Measurements from ENCODE around the gene GIMAP5. TPM values are rescaled to one million over a fixed set of nuclear protein-coding genes. Genes with fewer than 3 reads are reported as not detected.

Gene GIMAP5
- total and polyA plus RNA-seq, 2 donors (not counting 3 experiments of a cell fraction or from before 2014, with no cell fraction given), result 0.44 to 18.9 TPM

DNA sequence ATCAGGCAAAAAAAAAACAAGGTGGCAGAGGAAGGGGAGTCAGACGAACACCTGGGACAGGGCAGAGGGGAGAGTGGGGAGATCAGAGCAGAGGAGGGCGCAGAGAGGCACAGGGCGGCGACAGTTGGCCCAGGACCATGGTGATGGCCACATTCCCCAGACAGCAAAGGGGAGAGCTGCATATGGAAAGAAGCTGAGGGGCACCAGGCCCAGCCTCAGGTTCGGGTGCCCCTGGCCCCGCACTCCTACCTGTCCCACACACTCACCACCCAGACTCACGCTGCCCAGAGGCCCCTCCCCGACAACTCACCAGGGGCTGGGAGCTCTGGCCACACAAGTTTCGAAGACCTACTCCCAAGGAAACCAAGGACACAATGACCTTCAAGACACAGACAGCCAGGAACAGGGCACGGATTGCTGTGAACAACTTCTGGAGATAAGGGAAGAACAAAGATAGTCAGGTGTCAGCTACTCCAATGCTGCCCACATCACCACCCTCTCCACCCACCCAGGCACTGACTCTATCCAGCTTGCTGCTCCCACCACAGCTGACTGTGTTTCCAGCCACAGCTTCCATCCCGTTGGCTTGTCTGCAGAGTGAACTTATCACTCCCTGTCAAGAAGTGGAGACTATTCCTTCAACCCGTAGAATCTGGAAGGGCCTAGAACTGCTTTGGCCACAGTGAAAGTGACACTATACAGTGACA, 54.7 kb downstream of the GIMAP5 start:
- no peak for DNase-seq (ENCODE audit: low read depth, low spot score)
- POLR2A ChIA-PET, result no interaction called here

More for the DNA sequence above, 54.7 kb downstream of the GIMAP5 start:
- no peaks in the 10 kb centered on the region for H3K9me3 ChIP-seq (replicated peaks; ENCODE audit: control insufficient read depth, insufficient read depth, low read length)
- H3K27me3 ChIP-seq (ENCODE audit: control insufficient read depth in 2 of 2, insufficient read depth in 2 of 2, low read length in 2 of 2), result peaks cover 9 to 21% of the 10 kb centered on the region in 2 experiments
- no peak overlapping the region for H2AFZ ChIP-seq (ENCODE audit: low read depth, low read length)
- no peak overlapping the region for H3K9ac ChIP-seq (replicated peaks; ENCODE audit: extremely low read depth, insufficient read depth, low read length)
- H3K4me2 ChIP-seq (ENCODE audit: insufficient read depth, low read length), result no peak overlapping the region
- no peaks in the 10 kb centered on the region for H3K36me3 ChIP-seq (ENCODE audit: control insufficient read depth in 2 of 2, extremely low read depth in 1 of 2, insufficient read depth in 2 of 2, low read length in 2 of 2)
- CTCF ChIA-PET, result interaction anchor here (1.2 kb wide), 1 partner anchor 13 kb away, joined by 4 read pairs; no protein-coding TSS in a partner anchor
- no peaks in the 10 kb centered on the region for H3K4me1 ChIP-seq (ENCODE audit: control insufficient read depth, extremely low read depth, insufficient read depth, low read length)
- no peaks in the 10 kb centered on the region for H3K9me1 ChIP-seq (replicated peaks; ENCODE audit: control insufficient read depth, extremely low read depth, insufficient read depth, low read length)
- H3K79me2 ChIP-seq (ENCODE audit: control insufficient read depth, insufficient read depth, low read length), result no peaks in the 10 kb centered on the region
- BruUV-seq (replicated peaks), result no TSS peak
- intact Hi-C loops (cut with micrococcal nuclease) (no loop called here), dilution Hi-C loops (cut with MboI; ENCODE audit: extremely low pct_ligation_motif_present, low sequenced_read_pairs) (no loop called here)
- no peak for FAIRE-seq
- no peaks in the 10 kb centered on the region for H4K20me1 ChIP-seq (replicated peaks; ENCODE audit: control insufficient read depth, extremely low read depth, insufficient read depth, low read length)
- H3K4me3 ChIP-seq (replicated peaks in 1 of 3; ENCODE audit: insufficient read depth in 1 of 3, low read depth in 1 of 3, low read length in 3 of 3), result no peak overlapping the region
- no peak overlapping the region for H3K27ac ChIP-seq (ENCODE audit: insufficient read depth, low read depth, low read length)
- TF ChIP-seq GATA2 (IDR thresholded peaks at IDR 0.05; ENCODE audit: insufficient read depth, insufficient read length, low read depth, low read length), result no peak
- no peak for TF ChIP-seq POLR2AphosphoS5 (IDR thresholded peaks at IDR 0.05; ENCODE audit: insufficient read depth, low read depth, low read length)
- TF ChIP-seq FOS (IDR thresholded peaks at IDR 0.05; ENCODE audit: borderline replicate concordance, insufficient read depth, low read length), result no peak
- TF ChIP-seq POLR2A (IDR thresholded peaks at IDR 0.05; ENCODE audit: low read depth, low read length), result no peak

Other genes with a start within 250 kb of the GIMAP5 start
- 42.4 and 51.1 TPM in 2 replicates for gene GIMAP7, start 222.5 kb upstream of the GIMAP5 start, total RNA-seq
- gene GIMAP7, start 222.5 kb upstream of the GIMAP5 start, polyA plus RNA-seq, result 37.9 and 43.4 TPM in 2 replicates
- 168 and 174 TPM in 2 replicates for gene GIMAP4, start 170.0 kb upstream of the GIMAP5 start, total RNA-seq
- 38.6 and 56.6 TPM in 2 replicates for gene GIMAP4, start 170.0 kb upstream of the GIMAP5 start, polyA plus RNA-seq
- 85.0 and 87.8 TPM in 2 replicates for gene GIMAP6, start 105.0 kb upstream of the GIMAP5 start, total RNA-seq
- gene GIMAP6, start 105.0 kb upstream of the GIMAP5 start, polyA plus RNA-seq, result 58.7 and 65.6 TPM in 2 replicates
- 26.2 and 27.9 TPM in 2 replicates for gene GIMAP2, start 51.7 kb upstream of the GIMAP5 start, total RNA-seq
- 18.0 and 21.3 TPM in 2 replicates for gene GIMAP2, start 51.7 kb upstream of the GIMAP5 start, polyA plus RNA-seq
- 11.8 and 11.9 TPM in 2 replicates for gene GIMAP1, start 20.8 kb upstream of the GIMAP5 start, total RNA-seq
- 8.1 and 10.0 TPM in 2 replicates for gene GIMAP1, start 20.8 kb upstream of the GIMAP5 start, polyA plus RNA-seq
- gene TMEM176B, start 62.9 kb downstream of the GIMAP5 start, total RNA-seq, result not detected in 2 replicates
- 0.13 and 0.23 TPM in 2 replicates for gene TMEM176B, start 62.9 kb downstream of the GIMAP5 start, polyA plus RNA-seq
- gene TMEM176A, start 63.4 kb downstream of the GIMAP5 start, total RNA-seq, result not detected in 2 replicates
- not detected in 2 replicates for gene TMEM176A, start 63.4 kb downstream of the GIMAP5 start, polyA plus RNA-seq
- gene AOC1, start 115.1 kb downstream of the GIMAP5 start, total RNA-seq, result not detected in 2 replicates
- gene AOC1, start 115.1 kb downstream of the GIMAP5 start, polyA plus RNA-seq, result not detected in 2 replicates
- gene KCNH2, start 240.9 kb downstream of the GIMAP5 start, total RNA-seq, result 0.09 TPM in 1 of 2 replicates, not detected in the other
- 0.03 and 0.10 TPM in 2 replicates for gene KCNH2, start 240.9 kb downstream of the GIMAP5 start, polyA plus RNA-seq

Data from endothelial cell of umbilical vein (primary cell).